HG02610 (cell line): ENCODE measurements around the gene PDAP1.
"Not testable (repeated sequence)": the region's sequence is repeated elsewhere in the genome, so short reads cannot be mapped to it uniquely, and the experiment has no call there.

Source experiments
- ATAC-seq: cut with Tn5 transposase; IDR thresholded peaks from one replicate; pipeline ENCODE4 v1.9.1; 2021; ENCODE audit warnings: mild to moderate bottlenecking, moderate library complexity; ENCODE audit not compliant: unreplicated experiment

The PDAP1 gene

GRCh38 chr7:99380032-99380822 is 28.2 kb downstream of the PDAP1 start:
- peak; percentile 33 for ATAC-seq

- not testable (repeated sequence) for ATAC-seq
Observed at GRCh38 chr7:99379693-99380031, 28.7 kb downstream of the PDAP1 start.

GRCh38 chr7:99379043-99379577 is 29.3 kb downstream of the PDAP1 start:
- ATAC-seq: peak; percentile 19

- ATAC-seq: peak; percentile 44
Observed at GRCh38 chr7:99375070-99375807, 33.2 kb downstream of the PDAP1 start.

- ATAC-seq: peak; percentile 53
Observed at GRCh38 chr7:99374111-99375064, 34.0 kb downstream of the PDAP1 start, which contains the start of gene ARPC1B. TSS of gene ARPC1B (plus strand) at chr7:99374730. CDS start at chr7:99385715, 10,985 bp downstream.

GRCh38 chr7:99373091-99374066 is 35.0 kb downstream of the PDAP1 start:
- no peak for ATAC-seq

- ATAC-seq: no peak
Observed at GRCh38 chr7:99372275-99373090, 35.9 kb downstream of the PDAP1 start.

- ATAC-seq: no peak
Observed at GRCh38 chr7:99371376-99371920, 36.9 kb downstream of the PDAP1 start.

GRCh38 chr7:99369767-99370391 is 38.5 kb downstream of the PDAP1 start:
- no peak for ATAC-seq

- ATAC-seq: no peak
Observed at GRCh38 chr7:99368750-99369389, 39.5 kb downstream of the PDAP1 start.

GRCh38 chr7:99366646-99367045 is 41.8 kb downstream of the PDAP1 start:
- ATAC-seq: no peak

- no peak for ATAC-seq
Observed at GRCh38 chr7:99365318-99366141, 42.9 kb downstream of the PDAP1 start.

- no peak for ATAC-seq
Observed at GRCh38 chr7:99363286-99363685, 45.1 kb downstream of the PDAP1 start.

- ATAC-seq: no peak
Observed at GRCh38 chr7:99362801-99363200, 45.6 kb downstream of the PDAP1 start.

- no peak for ATAC-seq
Observed at GRCh38 chr7:99359465-99360154, 48.8 kb downstream of the PDAP1 start.

GRCh38 chr7:99358521-99358920 is 49.9 kb downstream of the PDAP1 start:
- ATAC-seq: not testable (repeated sequence)
